ENCODE results near the gene S100A8.
"Not testable (repeated sequence)": the region's sequence is repeated elsewhere in the genome, so short reads cannot be mapped to it uniquely, and the experiment has no call there.

The S100A8 gene

GRCh38 chr1:153415850-153416570, 25.1 kb upstream of the S100A8 start, which contains the start of gene S100A7A:
S100A7A (plus strand) TSS chr1:153416520; CDS start chr1:153418083, 1,563 bp downstream.
- DNase-seq (ENCODE audit: low spot score), result no peak

- not testable (repeated sequence) for DNase-seq (ENCODE audit: low spot score)
Observed at GRCh38 chr1:153413961-153414360, 23.1 kb upstream of the S100A8 start.

- DNase-seq (ENCODE audit: low spot score), result not testable (repeated sequence)
Observed at GRCh38 chr1:153407274-153407673, 16.4 kb upstream of the S100A8 start.

- not testable (repeated sequence) for DNase-seq (ENCODE audit: low spot score)
Observed at GRCh38 chr1:153405825-153406599, 15.1 kb upstream of the S100A8 start.

GRCh38 chr1:153404768-153405167, 13.9 kb upstream of the S100A8 start:
- DNase-seq (ENCODE audit: low spot score), result peak; percentile 39

DNA sequence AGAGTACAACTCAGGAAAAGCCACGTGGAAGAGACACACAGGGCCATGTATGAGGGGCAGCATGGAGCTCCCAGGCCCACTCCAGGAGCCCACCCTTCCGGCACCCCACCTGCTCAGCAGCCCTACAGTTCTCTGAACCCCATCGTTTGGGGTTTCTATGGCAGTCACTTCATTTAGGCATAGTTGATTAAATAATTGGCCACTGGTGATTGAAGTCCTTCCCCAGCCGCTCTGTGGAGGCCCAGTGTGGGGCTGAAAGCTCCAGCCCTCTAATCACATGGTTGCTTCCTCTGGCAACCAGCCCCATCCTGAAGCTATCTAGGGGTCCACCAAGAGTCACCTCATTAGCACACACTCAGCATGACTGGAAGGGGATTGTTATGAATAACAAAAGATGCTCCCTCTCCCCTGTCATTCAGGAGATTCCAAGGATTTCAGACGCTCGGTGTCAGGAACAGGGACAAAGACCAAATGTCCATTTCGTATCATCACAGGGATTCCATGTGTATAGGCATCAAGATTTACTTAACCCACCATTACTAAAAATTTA, 13.3 kb upstream of the S100A8 start:
- DNase-seq (ENCODE audit: low spot score), result no peak

GRCh38 chr1:153403421-153404085, 12.7 kb upstream of the S100A8 start:
- DNase-seq (ENCODE audit: low spot score), result no peak

GRCh38 chr1:153402226-153402625, 11.4 kb upstream of the S100A8 start:
- no peak for DNase-seq (ENCODE audit: low spot score)

- DNase-seq (ENCODE audit: low spot score), result no peak
Observed at GRCh38 chr1:153401461-153401860, 10.6 kb upstream of the S100A8 start.

GRCh38 chr1:153400244-153400643, 9.4 kb upstream of the S100A8 start:
- DNase-seq (ENCODE audit: low spot score), result no peak

GRCh38 chr1:153399401-153400055, 8.7 kb upstream of the S100A8 start:
- no peak for DNase-seq (ENCODE audit: low spot score)

- no peak for DNase-seq (ENCODE audit: low spot score)
Observed at GRCh38 chr1:153397924-153398651, 7.2 kb upstream of the S100A8 start.

DNA sequence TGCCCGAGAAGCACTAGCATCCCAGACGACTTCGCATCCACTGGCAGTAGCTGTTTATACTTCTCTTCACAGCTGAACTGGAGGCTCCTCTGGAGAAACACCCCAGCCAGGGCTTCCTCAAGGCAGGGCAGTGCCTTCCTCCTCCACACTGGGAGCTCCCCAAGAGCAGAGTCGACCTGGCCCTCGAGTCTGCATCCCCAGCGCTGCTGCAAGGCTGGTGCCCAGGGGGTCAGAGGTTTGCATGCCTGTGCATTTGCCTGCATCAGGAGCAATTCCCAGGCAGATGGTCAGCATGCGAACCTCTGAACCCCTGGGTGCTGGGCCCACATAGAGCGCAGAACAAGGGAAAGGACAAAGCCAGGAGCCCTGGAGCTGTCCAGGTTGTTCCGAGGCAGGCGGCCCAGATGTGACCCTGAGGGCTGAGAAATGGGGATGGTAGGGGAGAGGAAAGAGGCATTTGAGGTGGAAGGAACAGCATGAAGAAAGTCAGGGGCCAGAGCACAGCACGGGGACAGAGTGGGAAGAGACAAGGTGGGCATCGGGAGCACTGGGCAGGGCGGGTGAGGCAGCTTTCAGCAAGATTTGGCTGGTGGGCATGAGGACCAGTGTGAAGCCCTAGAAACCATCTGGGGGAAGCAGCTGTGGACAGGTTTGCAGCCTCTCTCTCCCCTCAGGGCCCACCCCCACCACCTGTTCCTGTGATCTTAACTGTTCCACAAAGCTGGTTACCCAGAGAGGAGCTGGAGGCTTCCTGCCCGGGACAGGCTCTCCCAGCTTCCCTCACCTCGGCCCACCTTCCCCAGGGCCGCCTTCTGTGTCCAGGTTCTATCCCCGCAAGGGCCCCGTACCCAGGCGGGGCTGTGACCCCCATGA, 6.4 kb upstream of the S100A8 start:
- no peak for DNase-seq (ENCODE audit: low spot score)

DNA sequence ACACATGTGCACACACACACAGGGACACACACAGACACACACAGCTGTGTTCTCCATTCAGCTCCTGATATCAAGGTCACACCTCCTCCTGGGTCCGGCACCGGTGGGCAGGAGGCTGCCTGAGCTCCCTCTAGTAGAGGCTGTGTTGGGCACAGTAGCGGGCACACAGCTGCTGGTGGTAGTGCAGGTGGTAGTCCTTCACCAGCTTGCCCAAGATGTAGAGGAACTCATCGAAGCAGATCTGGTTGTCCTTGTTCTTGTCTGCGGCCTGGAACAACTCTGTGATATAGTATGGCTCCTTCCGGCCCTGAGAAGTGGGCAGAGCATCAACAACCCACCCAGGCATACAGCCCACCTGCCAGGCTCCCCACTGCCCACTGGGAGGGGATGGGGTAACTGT, 5.6 kb upstream of the S100A8 start:
- DNase-seq (ENCODE audit: low spot score), result no peak

- no peak for DNase-seq (ENCODE audit: low spot score)
Observed at GRCh38 chr1:153395776-153396175, 4.9 kb upstream of the S100A8 start.

DNA sequence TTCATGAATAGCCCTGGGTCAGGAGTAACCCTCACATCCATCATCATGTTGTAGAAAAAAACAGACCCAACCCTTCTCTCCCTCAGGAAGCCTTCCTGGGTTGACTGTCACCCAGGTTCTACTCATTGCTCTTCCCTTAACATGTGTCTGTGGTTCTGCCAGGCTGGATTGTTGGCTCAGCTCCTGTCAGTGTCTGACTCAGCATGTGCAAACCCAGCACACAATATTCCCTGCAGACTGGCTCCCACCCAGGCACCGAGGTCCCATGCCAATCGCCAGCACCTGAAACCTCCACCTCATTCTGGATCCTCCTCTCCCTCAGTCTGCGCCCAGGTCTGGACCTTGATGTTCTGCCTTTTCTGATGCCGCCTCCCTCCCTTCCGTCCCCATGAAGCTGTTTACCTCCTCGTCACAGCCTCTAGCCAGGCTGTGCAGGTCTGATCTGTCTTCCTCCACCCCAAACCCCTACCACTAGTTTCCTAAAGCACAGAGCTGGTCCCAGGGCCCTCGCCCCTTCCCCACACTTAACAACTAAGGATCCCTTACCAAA, 4.3 kb upstream of the S100A8 start:
- peak; percentile 8 for DNase-seq (ENCODE audit: low spot score)

DNA sequence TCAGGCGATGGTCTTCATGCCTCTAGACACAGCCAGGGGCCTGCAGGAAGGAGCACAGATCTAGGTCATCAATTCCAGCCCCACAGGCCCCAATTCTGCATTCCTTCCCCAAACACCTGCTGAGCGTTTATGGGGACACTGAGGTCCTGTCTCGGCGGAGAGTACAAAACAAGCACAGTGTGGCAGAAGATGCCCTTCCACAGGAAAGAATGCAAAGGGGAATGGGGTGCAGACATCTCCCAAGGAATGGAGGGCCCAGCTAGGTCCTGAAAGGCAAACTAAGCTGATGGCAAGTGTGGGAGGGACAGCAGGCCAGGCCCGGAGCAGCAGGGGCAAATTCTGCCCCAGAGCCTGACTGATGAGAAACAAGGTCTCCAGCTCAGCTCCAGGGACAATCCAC, 3.5 kb upstream of the S100A8 start:
- DNase-seq (ENCODE audit: low spot score), result no peak

DNA sequence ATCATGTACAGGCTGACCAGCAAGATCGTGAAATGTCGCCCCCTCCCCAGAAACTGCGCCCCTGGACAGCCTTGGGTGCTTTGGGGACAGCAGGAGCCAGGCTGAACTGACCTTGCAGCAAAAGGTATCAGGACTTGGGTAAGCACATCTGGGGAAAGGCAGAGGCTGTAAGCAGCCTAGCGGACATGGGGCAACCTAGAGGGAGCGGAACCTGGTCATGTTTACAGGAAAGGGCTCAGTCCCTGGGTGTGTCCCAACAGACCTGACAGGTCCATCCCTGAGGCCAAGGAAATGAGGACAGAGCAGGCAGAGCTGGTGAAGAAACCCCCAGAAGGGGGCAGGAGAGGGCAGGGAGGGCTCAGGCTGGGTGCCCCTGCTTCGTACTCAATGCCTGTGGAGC, 3.1 kb upstream of the S100A8 start:
- no peak for DNase-seq (ENCODE audit: low spot score)

DNA sequence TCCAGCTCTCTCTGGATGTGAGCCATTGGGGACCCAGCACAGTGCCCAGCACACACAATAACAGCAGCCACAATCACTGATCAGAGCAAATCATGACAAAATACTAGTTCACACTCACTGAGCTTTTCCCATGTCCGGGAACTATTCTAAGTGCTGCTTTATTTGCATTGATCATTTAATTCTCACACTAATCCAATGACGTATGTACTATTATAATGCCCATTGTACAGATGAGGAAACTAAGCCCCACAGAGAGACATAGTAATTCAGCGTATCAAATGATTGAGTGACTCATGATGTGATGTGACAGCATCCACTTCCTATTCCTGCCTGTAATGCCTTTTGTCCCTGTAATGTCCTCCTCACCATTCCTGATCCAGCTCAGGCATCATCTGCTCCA, 1.9 kb upstream of the S100A8 start:
- no peak for DNase-seq (ENCODE audit: low spot score)

GRCh38 chr1:153392258-153392657, 1.4 kb upstream of the S100A8 start:
- no peak for DNase-seq (ENCODE audit: low spot score)

Data from RKO (cell line).